MM.1S (cell line): Measurements from ENCODE around the gene XYLT1.

Experiments
- EZH2phosphoT487 ChIP-seq: fragments of 300-600 bp; sonication (generic); IDR thresholded peaks from 2 replicates; pipeline ENCODE4 v1.6.1; 2018; ENCODE audit warnings: antibody characterized with exemption, low read length
- TF ChIP-seq, protein P1 (sequence below): fragments of 300-600 bp; sonication (generic); IDR thresholded peaks from 2 replicates; pipeline ENCODE4 v1.5.1; 2016; ENCODE audit warnings: antibody characterized with exemption, low read length, mixed read lengths

DNA sequence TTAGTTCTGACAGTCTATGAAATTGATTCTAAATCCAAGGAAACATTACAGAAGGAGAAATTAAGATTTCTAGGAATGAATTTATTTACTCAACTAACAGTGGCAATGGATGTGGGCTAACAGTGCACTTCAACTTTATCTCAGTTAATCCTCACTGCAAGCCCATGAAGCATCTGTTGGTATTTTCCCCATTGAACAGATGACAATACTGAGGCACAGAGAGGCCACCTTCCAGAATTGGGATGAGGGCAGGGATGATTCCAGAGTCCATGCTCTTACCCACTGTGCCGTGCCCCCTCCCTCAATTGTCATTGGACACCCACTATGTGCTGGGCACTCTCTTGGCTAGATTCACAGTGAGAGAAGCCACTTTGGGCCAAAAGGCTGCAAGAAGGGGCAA is 89.0 kb downstream of the XYLT1 start:
- TF ChIP-seq, protein P1, sequence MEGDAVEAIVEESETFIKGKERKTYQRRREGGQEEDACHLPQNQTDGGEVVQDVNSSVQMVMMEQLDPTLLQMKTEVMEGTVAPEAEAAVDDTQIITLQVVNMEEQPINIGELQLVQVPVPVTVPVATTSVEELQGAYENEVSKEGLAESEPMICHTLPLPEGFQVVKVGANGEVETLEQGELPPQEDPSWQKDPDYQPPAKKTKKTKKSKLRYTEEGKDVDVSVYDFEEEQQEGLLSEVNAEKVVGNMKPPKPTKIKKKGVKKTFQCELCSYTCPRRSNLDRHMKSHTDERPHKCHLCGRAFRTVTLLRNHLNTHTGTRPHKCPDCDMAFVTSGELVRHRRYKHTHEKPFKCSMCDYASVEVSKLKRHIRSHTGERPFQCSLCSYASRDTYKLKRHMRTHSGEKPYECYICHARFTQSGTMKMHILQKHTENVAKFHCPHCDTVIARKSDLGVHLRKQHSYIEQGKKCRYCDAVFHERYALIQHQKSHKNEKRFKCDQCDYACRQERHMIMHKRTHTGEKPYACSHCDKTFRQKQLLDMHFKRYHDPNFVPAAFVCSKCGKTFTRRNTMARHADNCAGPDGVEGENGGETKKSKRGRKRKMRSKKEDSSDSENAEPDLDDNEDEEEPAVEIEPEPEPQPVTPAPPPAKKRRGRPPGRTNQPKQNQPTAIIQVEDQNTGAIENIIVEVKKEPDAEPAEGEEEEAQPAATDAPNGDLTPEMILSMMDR, result no peak
- no peak for TF ChIP-seq EZH2phosphoT487
